ENCODE results near the gene PPP1R16B.
"Not testable (repeated sequence)": the region's sequence is repeated elsewhere in the genome, so short reads cannot be mapped to it uniquely, and the experiment has no call there.

Gene PPP1R16B

GRCh38 chr20:38939686-38940085 is 134.2 kb downstream of the PPP1R16B start:
- DNase-seq = no peak

GRCh38 chr20:38940644-38941043 is 135.1 kb downstream of the PPP1R16B start:
- no peak for DNase-seq

- DNase-seq = no peak
These were observed 136.4 kb downstream of the PPP1R16B start for GRCh38 chr20:38941726-38942389.

- no peak for DNase-seq
These were observed 139.5 kb downstream of the PPP1R16B start for GRCh38 chr20:38945012-38945411.

- DNase-seq = no peak
These were observed 141.3 kb downstream of the PPP1R16B start for GRCh38 chr20:38946836-38947235.

GRCh38 chr20:38947931-38948362 is 142.4 kb downstream of the PPP1R16B start:
- DNase-seq = no peak

- no peak for DNase-seq
These were observed 144.8 kb downstream of the PPP1R16B start for GRCh38 chr20:38950254-38950653.

GRCh38 chr20:38951611-38952010 is 146.1 kb downstream of the PPP1R16B start:
- DNase-seq = no peak

- DNase-seq = no peak
These were observed 146.7 kb downstream of the PPP1R16B start for GRCh38 chr20:38952153-38952552.

GRCh38 chr20:38953630-38954340 is 148.3 kb downstream of the PPP1R16B start:
- no peak for DNase-seq

GRCh38 chr20:38957235-38957876 is 151.9 kb downstream of the PPP1R16B start:
- no peak for DNase-seq

- DNase-seq = no peak
These were observed 152.5 kb downstream of the PPP1R16B start for GRCh38 chr20:38957915-38958485.

GRCh38 chr20:38960187-38960687 is 154.7 kb downstream of the PPP1R16B start:
- DNase-seq = not testable (repeated sequence)

GRCh38 chr20:38961530-38962043 is 156.1 kb downstream of the PPP1R16B start:
- no peak for DNase-seq

- DNase-seq = peak; percentile 87
These were observed 156.8 kb downstream of the PPP1R16B start, which contains the start of gene DHX35 for GRCh38 chr20:38962044-38962927. Gene DHX35 (plus strand): TSS chr20:38962344. CDS start chr20:38962368, 24 bp downstream.

GRCh38 chr20:38962928-38963401 is 157.5 kb downstream of the PPP1R16B start:
- DNase-seq = no peak

GRCh38 chr20:38963745-38964144 is 158.2 kb downstream of the PPP1R16B start:
- DNase-seq = no peak

- no peak for DNase-seq
These were observed 159.8 kb downstream of the PPP1R16B start for GRCh38 chr20:38965264-38965663.

GRCh38 chr20:38968090-38968489 is 162.6 kb downstream of the PPP1R16B start:
- DNase-seq = no peak

- no peak for DNase-seq
These were observed 164.2 kb downstream of the PPP1R16B start for GRCh38 chr20:38969708-38970107.

GRCh38 chr20:38970302-38970701 is 164.8 kb downstream of the PPP1R16B start:
- DNase-seq = no peak
